Subcutaneous abdominal adipose tissue (tissue), 5 donors: ENCODE results near the gene SPRYD4.

Source experiments
- H3K27ac ChIP-seq: one replicate; pipeline ENCODE4 v1.7.0; 2013; ENCODE audit warnings: low read depth, mild to moderate bottlenecking, inconsistent platforms, low read length, moderate library complexity
- H3K27me3 ChIP-seq, 5 donors: one replicate each; pipeline ENCODE4 v1.7.0; 2013; ENCODE audit warnings: low read length in 5 of 5, inconsistent platforms in 1 of 5; ENCODE audit not compliant: control insufficient read depth in 5 of 5, insufficient read depth in 4 of 5
- H3K36me3 ChIP-seq, 5 donors: one replicate each; pipeline ENCODE4 v1.7.0; 2013; ENCODE audit warnings: low read length in 5 of 5; ENCODE audit not compliant: control insufficient read depth in 5 of 5, insufficient read depth in 5 of 5
- H3K4me1 ChIP-seq, 5 donors: one replicate each; pipeline ENCODE4 v1.7.0; 2013; ENCODE audit warnings: low read length in 5 of 5, mild to moderate bottlenecking in 3 of 5, moderate library complexity in 1 of 5; ENCODE audit not compliant: control insufficient read depth in 5 of 5, insufficient read depth in 5 of 5
- H3K4me3 ChIP-seq, 5 donors: one replicate each; pipeline ENCODE4 v1.7.0; 2013; ENCODE audit warnings: low read length in 5 of 5, low read depth in 1 of 5
- H3K9ac ChIP-seq, 5 donors: one replicate each; pipeline ENCODE4 v1.7.0; 2013; ENCODE audit warnings: low read length in 5 of 5, mild to moderate bottlenecking in 4 of 5, moderate library complexity in 3 of 5
- H3K9me3 ChIP-seq, 5 donors: one replicate each; pipeline ENCODE4 v1.7.0; 2013; ENCODE audit warnings: low read length in 5 of 5; ENCODE audit not compliant: control insufficient read depth in 5 of 5
- donor health status: healthy.
- donor health status: healthy.
- donor health status: healthy.
- donor health status: healthy.
- donor health status: healthy.

The SPRYD4 gene

DNA sequence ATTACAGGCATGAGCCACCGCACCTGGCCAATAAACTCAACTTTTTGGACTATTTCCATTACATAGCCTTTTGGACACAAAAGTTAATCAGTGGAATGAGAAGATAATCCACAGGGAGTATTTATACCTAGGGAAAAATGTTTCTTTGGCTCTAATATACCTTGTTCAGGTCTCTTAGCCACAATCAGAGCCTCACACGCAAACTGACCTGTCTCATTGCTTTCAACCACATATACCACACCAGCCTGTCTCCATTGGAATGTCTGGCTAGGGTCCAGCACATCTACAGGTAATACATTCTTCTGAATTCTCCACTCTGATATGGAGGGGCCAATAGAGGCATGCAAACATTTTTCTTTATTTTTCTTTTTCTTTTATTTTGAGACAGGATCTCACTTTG is 49.5 kb downstream of the SPRYD4 start:
- Histone ChIP-seq H3K36me3 (no peaks in the 10 kb centered on the region), H3K9ac (no peak overlapping the region), H3K4me1 (peaks cover 5 to 38% (median 32%) of the 10 kb centered on the region in 5 donors), H3K27me3 (no peaks in the 10 kb centered on the region), H3K4me3 (no peak overlapping the region), H3K9me3 (no peaks in the 10 kb centered on the region), H3K27ac (no peak overlapping the region)

DNA sequence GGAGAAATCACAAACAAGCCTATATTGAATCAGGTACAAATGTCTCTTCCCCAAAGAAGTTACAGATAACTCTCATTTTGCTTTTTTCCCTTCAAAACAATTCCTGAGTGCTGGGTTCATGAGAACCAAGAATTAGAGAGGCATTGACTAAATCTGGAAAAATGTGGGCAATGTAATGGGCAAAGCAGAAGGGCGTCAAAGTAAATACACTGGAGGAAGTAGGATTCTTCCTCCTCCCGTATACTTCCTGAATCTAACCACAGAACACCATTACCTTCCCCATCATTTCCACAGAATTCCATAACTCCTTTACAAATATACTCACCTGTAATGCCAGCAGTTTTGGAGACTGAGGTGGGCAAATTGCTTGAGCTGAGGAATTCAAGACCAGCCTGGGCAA is 50.2 kb downstream of the SPRYD4 start:
- no peak overlapping the region for H3K27ac ChIP-seq
- H3K4me3 ChIP-seq, result no peak overlapping the region
- H3K9me3 ChIP-seq, result no peaks in the 10 kb centered on the region
- H3K9ac ChIP-seq, result no peak overlapping the region
- H3K36me3 ChIP-seq, result no peaks in the 10 kb centered on the region
- no peaks in the 10 kb centered on the region for H3K27me3 ChIP-seq
- H3K4me1 ChIP-seq, result peaks cover 5 to 45% (median 38%) of the 10 kb centered on the region in 5 donors

- Histone ChIP-seq H3K27me3 (no peaks in the 10 kb centered on the region), H3K27ac (peak overlapping the region; percentile 88), H3K4me3 (peak overlapping the region in 4 of 5 donors; percentile 66 to 95 (median 86)), H3K36me3 (no peaks in the 10 kb centered on the region), H3K9ac (peak overlapping the region in 2 of 5 donors; percentile 52 to 84), H3K9me3 (no peaks in the 10 kb centered on the region), H3K4me1 (peaks cover 5 to 48% (median 45%) of the 10 kb centered on the region in 5 donors)
Observed at GRCh38 chr12:56520048-56520447, 51.7 kb downstream of the SPRYD4 start.

- H3K27ac ChIP-seq, result peak overlapping the region; percentile 88
- H3K9ac ChIP-seq, result peak overlapping the region in 4 of 5 donors; percentile 49 to 84 (median 66)
- peaks cover 5 to 48% (median 45%) of the 10 kb centered on the region in 5 donors for H3K4me1 ChIP-seq
- no peaks in the 10 kb centered on the region for H3K27me3 ChIP-seq
- H3K4me3 ChIP-seq, result peak overlapping the region in 4 of 5 donors; percentile 66 to 95 (median 86)
- H3K9me3 ChIP-seq, result no peaks in the 10 kb centered on the region
- H3K36me3 ChIP-seq, result no peaks in the 10 kb centered on the region
Observed at GRCh38 chr12:56520506-56520905, 52.1 kb downstream of the SPRYD4 start.

DNA sequence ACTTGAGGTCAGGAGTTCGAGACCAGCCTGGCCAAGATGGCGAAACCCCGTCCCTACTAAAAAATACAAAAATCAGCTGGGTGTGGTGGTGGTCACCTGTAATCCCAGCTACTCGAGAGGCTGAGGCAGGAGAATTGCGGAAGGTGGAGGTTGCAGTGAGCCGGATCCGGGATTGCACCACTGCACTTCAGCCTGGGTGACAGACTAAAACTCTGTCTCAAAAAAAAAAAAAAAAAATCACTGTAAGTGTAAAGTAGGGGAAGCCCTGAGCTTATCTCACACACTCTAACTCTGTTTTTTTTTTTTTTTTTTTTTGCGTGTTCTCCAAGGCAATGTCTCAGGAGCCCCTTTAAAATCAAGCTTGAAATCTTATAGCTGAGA is 52.8 kb downstream of the SPRYD4 start:
- Histone ChIP-seq H3K4me1 (peaks cover 5 to 49% (median 45%) of the 10 kb centered on the region in 5 donors), H3K36me3 (no peaks in the 10 kb centered on the region), H3K27ac (peak overlapping the region; percentile 88), H3K9ac (peak overlapping the region in 4 of 5 donors; percentile 79 to 89 (median 82)), H3K27me3 (no peaks in the 10 kb centered on the region), H3K9me3 (no peaks in the 10 kb centered on the region), H3K4me3 (peak overlapping the region; percentile 66 to 95 (median 83))

GRCh38 chr12:56521590-56522371 is 53.4 kb downstream of the SPRYD4 start, which contains the start of gene RBMS2:
TSS of gene RBMS2 (plus strand) at chr12:56521820. CDS start at chr12:56522024, 204 bp downstream.
- H3K9ac ChIP-seq, result peak within 1 kb of the TSS; percentile 81 to 99 (median 85)
- H3K4me1 ChIP-seq, result peaks cover 7 to 51% (median 48%) of the 10 kb centered on the region in 5 donors
- peak within 1 kb of the TSS; percentile 88 for H3K27ac ChIP-seq
- no peaks in the 10 kb centered on the region for H3K36me3 ChIP-seq
- no peaks in the 10 kb centered on the region for H3K9me3 ChIP-seq
- H3K27me3 ChIP-seq, result no peaks in the 10 kb centered on the region
- peak within 1 kb of the TSS; percentile 66 to 95 (median 83) for H3K4me3 ChIP-seq

DNA sequence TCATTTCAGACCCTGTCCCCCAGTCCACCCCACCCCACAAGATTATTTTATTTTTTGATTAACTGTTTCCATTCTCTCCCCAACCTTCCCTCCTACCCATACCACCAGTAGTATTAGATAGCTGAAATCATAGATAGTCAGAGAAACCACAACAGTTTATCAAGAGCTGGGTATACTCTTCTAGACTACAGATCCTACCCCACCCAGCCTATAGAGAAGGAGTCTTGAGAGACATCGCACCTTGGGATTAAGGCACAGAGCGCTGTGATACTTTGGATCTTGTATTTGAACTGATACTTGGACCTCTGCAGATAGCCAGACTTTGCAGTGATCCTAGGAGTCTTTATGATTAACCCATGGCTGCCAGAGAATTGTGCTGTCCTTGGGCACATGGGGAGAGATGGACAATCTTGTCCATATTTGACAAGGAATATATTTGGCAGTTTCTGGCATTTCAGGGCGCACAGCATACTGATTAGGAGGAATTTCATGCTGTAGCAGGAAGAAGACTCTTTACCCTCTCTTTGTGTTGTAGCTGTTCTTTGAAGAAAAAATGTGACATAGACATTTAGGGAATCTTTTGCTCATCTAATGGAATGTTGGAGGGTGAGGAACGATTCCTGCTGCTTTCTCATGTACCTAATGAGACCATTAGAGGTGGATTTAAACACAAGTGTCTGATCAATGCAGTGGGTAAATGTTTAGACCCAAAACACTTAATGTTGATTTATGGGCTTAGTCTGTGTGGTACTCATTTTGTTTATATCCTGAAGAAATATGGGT is 54.2 kb downstream of the SPRYD4 start:
- Histone ChIP-seq H3K27ac (peak overlapping the region; percentile 88), H3K27me3 (no peaks in the 10 kb centered on the region), H3K9ac (peak overlapping the region; percentile 81 to 99 (median 85)), H3K4me1 (peaks cover 7 to 55% (median 54%) of the 10 kb centered on the region in 5 donors), H3K36me3 (no peaks in the 10 kb centered on the region), H3K9me3 (no peaks in the 10 kb centered on the region), H3K4me3 (peak overlapping the region; percentile 66 to 95 (median 83))

DNA sequence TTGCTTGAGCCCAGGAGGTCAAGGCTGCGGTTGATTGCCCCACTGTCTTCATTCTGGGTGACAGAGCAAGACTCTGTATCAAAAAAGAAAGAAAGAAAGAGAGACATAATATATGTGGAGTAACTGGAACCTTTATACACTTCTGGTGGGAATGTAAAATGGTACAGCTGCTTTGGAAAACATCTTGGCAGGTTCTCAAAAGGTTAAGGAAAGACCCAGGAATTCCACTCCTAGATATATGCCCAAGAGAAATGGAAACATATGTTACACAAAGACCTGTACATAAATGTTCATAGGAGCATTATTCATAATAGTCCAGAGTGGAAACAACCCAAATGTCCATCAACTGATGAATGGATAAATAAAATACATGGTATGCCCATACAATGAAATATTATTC is 60.5 kb downstream of the SPRYD4 start:
- Histone ChIP-seq H3K36me3 (no peaks in the 10 kb centered on the region), H3K4me3 (no peak overlapping the region), H3K9me3 (no peaks in the 10 kb centered on the region), H3K9ac (no peak overlapping the region), H3K27ac (no peak overlapping the region), H3K27me3 (no peaks in the 10 kb centered on the region), H3K4me1 (peaks cover 2 to 25% (median 21%) of the 10 kb centered on the region in 5 donors)
